HG03378 (cell line): ENCODE data around the gene GCC2.
A peak's percentile ranks its signal among the peaks of the same experiment; 100 is the strongest.
"Not testable (repeated sequence)": the region's sequence is repeated elsewhere in the genome, so short reads cannot be mapped to it uniquely, and the experiment has no call there.

Experiments
- ATAC-seq: cut with Tn5 transposase; IDR thresholded peaks from one replicate; pipeline ENCODE4 v1.9.1; 2021; ENCODE audit warnings: mild to moderate bottlenecking, moderate library complexity; ENCODE audit not compliant: unreplicated experiment

The GCC2 gene

DNA sequence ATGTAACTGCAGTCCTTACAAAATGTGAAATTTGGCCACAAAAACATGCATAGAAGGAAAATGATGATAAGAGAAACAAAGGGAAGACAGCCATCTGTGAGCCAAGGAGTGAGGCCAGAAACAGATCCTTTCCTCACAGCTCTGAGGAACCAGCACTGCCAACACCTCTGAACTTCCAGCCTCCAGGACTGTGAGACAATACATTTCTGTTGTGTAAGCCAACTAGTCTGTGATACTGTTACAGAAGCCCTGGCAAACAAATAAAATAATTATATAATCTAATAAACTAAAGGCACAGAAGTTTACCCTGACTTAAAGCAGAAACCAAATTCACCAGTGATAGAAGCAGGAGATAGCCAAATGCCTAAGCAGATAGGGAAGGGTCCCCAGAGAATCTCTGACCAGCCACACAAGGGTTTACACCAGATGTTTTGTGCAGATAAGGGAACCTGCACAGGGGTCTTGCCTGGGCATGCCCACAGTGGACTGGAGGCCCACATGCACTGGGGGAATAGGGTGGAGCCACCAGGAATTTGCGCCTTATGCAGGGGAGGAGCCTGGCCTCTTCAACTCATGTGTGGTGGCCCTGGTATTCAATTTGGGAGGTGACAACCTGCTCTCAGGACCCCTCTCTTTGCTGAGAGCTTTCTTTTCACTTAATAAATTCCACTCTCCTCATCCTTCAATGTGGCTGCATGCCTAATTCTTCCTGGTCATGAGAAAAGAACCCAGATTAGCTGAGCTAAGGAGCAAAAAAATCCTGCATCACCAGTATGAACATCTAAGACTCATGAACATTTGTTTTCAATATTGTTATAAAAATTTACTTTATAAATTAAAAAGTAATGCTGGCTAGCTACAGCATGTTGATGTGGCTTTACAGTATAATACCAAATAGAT, 3.8 kb upstream of the GCC2 start:
- no peak for ATAC-seq

DNA sequence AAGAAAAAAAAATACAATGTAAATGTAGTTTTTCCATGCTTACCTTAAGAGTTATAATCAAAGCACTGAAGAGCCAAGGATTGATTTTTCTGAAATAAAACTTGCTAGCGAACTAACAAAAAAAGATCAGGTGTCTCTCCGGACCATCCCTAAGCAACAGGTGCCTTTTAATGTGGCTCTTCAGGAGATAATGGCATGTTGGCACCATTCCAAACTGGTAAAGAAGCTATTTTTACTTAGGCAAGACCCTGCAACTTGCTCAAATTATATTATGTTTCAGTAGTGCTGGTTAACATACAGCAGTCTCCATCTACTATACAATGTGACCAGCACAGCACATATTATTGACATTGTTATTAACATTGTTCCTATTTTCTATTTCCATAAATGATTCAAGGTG, 2.3 kb upstream of the GCC2 start:
- no peak for ATAC-seq

DNA sequence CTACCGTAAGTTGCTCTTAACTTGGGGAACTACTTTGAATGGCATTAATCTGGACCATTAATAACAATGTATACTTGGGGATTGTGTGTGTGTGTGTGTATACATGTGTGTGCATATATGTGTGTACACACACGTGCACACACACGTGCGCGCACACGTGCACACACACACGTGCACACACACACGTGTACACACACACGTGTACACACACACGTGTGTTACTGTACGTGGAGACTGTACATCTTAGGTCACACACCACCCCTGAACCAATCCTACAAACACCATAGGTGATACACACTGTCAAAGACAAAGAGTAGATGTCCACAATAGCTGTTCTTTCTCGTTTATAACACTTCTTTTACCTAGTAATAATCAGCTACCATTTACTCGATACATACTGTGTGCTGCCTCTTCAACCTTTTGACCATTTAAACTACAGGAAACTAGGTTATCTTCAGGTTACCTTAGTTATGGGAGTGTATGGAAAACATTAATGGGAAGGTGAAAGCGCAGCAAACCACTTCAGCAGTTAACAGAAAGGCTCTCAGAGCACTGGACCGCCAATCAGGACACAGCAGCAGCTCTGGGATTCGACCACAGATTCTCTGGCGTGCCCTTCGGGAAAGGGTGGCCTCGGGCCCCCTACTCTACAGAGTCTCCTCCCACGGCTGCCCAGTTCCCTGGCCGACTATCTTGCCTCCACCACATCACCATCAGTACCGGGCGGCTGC, 894 bp upstream of the GCC2 start:
- ATAC-seq = no peak

DNA sequence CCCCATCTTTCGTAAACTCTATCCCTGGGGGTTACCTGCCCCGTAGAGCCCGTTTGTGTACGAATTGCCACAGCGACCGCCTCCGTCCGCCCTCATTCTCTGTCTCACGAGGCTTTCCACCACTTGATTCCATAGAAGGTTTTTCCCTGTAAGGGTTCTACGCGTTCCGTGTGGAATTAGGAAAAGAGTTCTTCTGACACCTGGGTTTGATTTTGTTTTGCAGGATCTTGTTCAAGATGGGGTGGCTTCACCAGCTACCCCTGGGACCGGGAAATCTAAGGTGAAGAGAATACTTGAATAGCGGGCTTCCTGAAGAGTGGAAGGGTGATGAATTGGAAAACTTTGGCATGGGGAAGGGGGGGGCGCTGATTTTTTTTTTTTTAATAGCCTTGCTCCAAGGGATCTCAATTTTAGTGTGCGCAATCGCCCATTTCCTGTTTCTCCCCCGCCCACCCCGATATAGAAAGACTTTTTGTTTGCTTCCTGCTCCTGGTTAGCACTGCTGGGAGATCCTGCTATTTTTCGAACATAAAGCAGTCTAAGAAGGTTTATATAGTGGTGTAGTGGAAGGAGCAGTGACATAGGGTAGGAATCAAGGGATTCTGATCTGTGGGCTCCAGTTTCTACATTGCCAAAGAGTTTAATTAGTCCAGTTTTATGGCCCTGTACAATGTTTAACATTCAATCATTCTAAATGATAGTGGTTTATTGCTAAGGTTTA, 564 bp downstream of the GCC2 start:
- ATAC-seq = peak; percentile 32

DNA sequence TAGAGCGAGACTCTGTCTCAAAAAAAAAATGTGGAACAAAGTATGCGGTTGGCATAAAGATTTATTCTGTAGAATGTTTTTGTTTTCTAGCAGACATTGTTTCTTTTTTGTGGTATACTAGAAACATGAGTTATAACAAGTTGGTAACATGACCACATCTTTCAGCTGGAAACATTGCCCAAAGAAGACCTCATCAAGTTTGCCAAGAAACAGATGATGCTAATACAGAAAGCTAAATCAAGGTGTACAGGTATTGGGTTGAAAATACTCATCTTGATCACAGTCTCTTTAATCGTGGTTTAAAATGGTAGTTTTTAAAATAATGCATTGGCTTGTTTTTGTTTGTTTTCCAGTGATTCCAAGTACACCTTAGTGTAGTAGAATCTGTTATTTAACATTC, 1.9 kb downstream of the GCC2 start:
- ATAC-seq = no peak

DNA sequence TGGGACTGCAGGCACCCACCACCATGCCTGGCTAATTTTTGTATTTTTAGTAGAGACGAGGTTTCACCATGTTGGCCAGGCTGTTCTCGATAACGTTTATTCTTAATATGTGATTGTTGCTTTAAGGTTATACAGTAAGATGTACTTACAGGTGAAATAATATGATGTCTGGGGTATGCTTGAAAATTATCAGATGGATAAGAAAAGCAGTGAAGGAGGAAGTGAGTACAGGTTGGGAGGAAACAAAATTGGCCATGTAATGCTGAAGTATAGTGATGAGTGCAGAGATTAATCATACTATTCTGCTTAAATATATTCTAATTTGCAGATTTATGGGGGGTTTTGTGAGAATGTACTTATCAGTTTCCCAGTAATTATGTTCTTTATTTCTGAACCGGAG, 3.0 kb downstream of the GCC2 start:
- ATAC-seq = no peak

DNA sequence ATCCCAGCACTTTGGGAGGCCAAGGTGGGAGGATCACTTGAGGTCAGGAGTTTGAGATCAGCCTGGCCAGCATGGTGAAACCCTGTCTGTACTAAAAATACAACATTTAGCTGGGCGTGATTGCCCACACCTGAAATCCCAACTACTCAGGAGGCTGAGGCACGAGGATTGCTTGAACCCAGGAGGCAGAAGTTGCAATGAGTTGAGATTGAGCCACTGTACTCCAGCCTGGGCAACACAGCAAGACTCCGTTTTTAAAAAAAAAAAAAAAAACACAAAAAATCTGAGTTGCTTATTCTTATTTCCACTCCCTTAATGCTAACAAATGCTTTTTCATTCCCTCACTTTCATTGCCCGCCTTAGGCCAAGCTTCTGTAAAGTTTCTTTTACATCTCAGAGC, 4.5 kb downstream of the GCC2 start:
- not testable (repeated sequence) for ATAC-seq

DNA sequence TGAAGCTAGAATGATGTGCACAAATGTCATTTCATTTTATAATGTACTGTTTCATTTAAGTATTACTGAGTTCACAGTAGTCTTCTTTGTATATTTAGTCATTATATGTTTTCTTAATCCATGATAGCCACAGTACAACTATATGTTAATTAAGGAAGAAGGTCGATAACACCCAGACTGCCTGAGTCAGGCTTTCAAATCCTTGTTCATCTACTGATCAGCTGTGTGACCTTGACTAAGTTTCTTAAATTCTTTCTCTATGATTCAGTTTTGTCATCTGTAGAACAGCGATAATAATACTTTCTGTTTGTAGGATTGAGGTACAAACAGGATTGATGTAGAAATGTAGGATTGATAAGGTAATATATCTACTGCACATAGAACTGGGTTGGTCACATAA, 5.4 kb downstream of the GCC2 start:
- no peak for ATAC-seq

DNA sequence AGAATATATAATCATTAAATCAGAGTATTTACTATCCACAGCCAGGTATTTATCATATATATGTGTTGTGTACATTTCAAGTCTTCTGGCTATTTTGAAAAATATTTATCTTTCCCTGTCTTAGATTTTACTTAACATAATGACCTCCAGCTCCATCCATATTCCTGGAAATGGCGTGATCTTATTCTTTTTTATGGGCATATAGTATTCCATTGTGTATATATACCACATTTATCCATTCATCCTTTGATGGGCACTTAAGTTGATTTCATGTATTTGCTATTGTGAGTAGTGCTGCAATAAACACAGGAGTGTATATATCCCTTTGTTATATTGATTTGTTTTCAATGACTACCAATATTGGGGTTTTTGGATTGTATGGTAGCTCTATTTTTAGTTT, 6.6 kb downstream of the GCC2 start:
- no peak for ATAC-seq

DNA sequence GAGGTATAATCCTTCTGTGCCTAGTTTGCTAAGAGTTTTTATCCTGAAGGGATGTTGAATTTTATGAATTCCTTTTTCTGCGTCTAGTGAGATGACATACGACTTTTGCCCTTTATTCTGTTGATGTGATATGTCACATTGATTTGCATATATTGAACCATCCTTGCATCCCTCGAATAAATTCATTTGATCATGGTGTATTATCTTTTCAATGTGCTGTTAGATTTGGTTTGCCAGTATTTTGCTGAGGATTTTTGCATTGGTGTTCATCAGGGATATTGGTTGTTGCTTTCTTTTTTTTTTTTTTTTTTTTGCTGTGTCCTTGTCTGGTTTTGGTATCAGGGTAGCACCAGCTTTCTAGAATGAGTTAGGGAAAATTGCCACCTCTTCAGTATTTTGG, 9.1 kb downstream of the GCC2 start:
- no peak for ATAC-seq

DNA sequence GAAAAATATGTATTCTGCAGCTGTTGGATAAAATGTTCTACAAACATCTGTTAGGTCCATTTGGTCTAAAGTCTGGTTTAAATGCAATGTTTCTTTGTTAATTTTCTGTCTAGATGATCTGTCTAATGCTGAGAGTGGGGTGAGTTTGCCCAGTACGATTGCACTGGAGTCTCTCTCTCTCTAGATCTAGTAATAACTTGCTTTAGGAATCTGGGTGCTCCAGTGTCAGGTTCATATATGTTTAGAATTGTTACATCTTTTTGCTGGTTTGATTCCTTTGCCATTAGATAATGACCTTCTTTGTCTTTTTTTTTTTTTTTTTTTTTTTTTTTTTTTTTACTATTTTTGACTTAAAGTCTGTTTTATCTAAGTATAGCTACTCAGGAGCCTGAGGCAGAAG, 10.4 kb downstream of the GCC2 start:
- ATAC-seq = no peak

DNA sequence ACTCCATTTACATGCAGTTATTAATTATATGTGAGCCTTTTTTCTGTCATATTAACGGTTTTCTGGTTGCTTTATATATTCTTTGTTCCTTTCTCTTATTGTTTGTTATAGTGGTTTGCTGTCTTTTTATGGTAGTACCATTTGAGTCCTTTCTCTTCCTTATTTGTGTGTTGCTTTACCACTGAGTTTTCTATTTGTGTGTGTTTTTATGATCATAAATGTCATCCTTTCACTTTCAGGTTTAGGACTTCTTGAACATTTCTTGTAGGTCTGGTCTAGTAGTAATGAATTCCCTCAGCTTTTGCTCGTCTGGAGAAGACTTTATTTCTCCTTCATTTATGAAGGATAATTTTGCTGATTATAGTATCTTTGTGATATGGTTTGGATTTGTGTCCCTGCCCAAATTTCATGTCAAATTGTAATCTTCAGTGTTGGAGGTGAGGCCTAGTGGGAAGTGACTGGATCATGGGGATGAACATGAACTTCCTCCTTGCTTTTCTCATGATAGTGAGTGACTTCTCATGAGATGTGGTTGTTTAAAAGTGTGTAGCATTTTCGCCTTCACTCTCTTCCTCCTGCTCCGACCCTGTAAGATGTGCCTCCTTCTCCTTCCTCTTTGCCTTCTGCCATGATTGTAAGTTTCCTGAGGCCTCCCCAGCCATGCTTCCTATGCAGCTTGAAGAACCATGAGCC, 11.5 kb downstream of the GCC2 start:
- ATAC-seq = peak; percentile 83

DNA sequence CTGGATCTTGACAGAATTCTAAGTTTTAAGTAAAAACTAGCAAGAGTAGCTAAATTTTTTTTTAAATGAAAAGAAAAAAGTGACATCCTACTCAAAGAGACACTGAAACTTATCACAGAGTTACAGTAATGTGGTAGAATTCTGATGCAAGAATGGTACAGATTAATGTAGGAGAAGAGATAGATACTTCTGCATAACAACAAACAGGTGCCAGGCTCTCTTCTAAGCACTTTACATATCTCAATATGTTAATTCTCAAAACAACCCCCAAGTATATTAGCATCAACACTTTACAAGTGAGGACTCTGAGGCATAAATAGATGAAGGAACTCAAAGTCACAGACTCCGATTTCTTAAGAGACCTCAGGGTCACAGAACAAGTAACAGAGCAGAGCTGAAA, 28.1 kb downstream of the GCC2 start:
- ATAC-seq = no peak

DNA sequence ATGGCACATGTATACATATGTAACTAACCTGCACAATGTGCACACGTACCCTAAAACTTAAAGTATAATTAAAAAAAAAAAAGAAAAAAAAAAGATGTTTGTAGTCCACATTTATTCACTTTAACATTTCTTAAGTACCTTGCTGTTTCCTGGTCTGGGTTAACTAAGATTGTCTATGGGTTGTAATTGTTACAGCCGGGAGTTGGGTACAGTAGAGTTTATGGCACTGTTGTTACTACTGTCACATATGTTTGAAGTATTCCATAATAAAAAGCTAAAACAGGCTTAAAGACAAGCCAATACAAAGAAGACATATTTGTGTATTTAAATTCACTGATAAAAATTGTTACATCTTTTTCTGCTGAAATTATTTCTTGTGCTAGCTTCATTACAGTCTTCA, 36.2 kb downstream of the GCC2 start:
- no peak for ATAC-seq

DNA sequence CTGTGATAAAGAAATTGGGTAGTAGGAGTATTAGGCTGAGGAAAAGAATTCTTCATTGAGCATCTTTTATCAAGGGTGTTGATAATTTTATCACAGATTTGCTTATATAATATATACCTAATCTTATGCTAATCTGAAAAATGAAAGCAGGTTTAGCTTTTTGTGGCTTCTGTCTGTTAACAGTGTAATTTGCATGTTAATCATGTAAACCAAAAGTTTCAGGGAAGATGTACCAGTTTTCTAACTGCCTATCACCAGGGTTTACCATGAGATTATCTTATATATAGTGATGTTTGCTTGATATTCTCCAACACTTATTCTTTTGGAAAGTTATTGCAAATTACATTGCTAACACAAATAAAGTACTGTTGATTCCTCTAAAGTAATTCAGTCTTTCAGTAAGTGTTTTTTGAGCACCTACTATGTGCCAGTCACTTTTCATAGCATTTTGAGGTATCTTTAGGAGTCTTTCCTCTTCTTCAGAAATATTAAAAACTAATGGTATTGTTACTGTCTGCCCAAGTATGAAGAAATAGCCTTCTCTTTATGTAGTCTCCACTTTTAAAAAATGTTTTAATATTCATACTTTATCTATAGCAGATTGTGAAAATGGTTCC, 41.6 kb downstream of the GCC2 start:
- no peak for ATAC-seq

DNA sequence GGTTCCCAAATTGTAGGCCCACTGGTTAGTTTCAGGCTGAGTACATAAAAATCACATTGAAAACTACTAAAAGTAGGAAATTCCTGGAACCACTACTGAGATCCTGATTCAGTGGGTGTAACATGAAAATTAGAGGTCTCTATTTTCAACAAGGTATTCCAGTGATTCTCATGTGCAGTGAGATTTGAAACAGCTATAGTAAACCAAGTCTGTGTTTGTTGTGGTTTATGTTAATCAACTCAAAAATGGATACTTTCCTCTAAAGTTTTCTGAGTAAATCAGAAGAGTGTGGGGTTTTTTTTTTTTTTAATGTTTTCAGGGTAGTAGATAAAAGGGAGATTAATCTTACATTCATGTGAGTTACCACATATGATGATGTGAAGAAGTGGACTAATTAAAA, 42.8 kb downstream of the GCC2 start:
- ATAC-seq = no peak

DNA sequence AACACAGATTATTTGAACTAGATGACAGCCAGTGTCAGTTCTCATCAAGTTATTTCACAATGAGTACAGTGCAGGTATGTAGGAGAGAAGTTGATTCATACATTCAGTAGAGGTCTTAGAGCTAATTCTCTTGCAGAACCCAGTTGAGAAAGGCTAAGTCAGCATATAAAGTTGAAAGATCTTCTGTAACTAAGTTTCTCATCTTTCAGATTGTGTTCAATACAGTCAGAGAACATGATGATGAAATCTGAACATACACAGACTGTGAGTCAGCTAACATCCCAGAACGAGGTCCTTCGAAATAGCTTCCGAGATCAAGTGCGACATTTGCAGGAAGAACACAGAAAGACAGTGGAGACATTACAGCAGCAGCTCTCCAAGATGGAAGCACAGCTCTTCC, 43.4 kb downstream of the GCC2 start:
- no peak for ATAC-seq

DNA sequence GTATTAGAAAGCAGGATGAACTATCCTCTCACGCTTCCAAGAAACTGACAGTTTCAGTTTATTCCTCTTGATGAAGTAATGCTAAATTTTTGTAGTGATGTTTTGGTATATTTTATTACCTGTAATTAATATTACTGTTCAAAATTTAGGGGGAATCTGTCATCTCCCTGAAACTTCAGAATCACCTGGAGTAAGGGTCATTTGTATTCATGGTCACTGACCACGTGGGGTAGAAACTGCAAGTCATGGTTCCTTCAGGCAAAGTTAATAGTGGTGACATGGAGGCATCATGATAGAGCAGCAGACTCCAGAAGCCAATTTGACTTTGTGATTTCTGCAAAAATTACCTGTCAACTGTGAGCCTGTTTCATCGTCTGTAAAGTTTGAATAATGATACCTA, 47.2 kb downstream of the GCC2 start:
- ATAC-seq = not testable (repeated sequence)

DNA sequence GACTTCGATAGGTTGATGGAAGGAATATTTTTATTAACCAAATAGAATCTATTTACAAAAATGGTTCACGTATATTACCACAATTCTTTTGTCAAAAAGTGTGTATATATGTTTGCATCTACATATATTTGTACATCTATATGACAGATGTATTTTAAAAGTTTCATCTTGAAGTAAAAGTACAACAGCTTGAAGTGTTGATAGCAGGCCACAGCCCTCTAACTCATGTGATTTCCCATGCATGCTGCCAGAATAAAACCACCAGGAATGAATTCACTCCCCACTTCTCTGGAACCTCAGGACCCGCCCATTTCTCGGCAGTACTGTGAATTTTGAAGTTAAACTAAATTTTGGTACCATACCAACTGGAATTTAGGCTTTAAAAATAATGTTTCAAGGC, 58.6 kb downstream of the GCC2 start:
- ATAC-seq = not testable (repeated sequence)

DNA sequence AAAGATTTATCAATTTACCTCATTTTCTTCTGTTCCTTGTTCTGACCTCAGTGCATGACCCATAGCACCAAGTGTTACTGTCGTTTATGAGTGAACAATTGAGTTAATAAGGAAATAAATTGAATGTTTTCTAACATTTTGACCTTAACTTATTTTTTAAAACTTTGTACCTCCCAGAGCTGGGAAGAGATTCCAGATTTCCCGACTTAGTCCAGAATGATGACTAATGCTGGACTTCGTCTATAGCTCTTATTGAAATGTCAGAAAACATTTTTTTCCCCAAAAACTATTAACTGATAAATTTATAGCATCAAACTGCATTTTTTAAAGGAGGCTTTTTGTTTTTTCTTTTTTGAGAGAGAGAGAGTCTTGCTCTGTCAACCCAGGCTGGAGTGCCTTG, 63.4 kb downstream of the GCC2 start:
- ATAC-seq = not testable (repeated sequence)

DNA sequence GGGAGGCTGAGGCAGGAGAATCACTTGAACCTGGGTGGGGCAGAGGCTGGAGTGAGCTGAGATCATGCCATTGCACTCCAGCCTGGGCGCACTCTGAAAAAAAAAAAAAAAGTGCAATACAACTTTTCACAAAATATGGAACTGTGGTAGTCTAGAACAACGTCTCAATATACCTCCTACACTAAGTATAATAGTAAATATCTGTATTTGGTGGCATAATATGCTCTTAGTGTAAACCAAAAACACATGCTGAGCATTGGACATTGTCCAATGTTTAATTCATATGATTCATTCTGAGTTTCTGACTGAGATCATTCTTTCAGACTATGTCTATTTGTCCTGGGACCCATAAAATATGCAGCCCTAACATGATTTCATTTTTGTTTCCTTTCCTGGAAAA, 65.5 kb downstream of the GCC2 start:
- ATAC-seq = not testable (repeated sequence)
